NCI-H1417 treated with DMSO at 0.1 percent for 48 hours (cell line): ENCODE data around the gene RIN1.
"Not testable (repeated sequence)": the region's sequence is repeated elsewhere in the genome, so short reads cannot be mapped to it uniquely, and the experiment has no call there.

Experiments used
- DNase-seq: peaks from one replicate; lab custom pipeline; 2025; lab: John Stamatoyannopoulos, UW

RIN1 gene

DNA sequence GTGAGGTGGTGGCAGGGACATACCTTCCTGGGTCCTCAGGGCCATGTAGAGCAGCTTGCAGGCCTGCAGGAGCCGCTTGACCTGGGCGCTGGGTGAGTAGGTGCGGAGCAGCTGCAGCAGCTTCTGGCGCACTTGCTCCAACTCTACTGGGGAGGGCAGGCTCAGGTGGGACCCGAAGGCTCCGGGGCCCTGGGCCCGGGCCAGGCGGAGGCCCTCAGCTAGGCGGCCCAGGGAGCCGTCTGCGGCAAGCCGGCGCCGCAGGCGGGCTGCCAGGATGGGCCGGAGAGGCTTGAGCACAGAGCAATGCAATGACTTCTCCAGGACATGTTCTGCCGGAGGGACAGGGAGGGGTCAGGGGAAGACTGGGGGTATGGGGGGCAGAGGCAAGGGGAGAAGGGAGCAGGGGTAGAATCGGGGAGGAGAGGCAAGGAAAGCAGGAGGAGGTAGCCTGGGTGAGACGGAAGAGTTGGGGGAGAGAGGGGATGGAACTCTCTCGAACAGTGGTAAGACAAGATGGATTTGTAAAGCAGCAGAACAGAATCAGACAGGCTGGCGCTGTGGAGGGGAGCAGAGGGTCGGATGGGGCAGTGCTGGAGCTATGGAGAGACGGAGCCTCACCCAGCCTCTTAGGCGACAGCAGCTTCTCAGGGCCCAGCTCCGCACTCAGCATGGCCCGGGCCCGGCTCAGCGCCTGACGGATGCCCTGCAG is 2.2 kb downstream of the RIN1 start:
- DNase-seq: no peak

- no peak for DNase-seq
These were observed 2.9 kb downstream of the RIN1 start for GRCh38 chr11:66333220-66333877.

GRCh38 chr11:66332371-66333219 is 3.6 kb downstream of the RIN1 start:
- no peak for DNase-seq

DNA sequence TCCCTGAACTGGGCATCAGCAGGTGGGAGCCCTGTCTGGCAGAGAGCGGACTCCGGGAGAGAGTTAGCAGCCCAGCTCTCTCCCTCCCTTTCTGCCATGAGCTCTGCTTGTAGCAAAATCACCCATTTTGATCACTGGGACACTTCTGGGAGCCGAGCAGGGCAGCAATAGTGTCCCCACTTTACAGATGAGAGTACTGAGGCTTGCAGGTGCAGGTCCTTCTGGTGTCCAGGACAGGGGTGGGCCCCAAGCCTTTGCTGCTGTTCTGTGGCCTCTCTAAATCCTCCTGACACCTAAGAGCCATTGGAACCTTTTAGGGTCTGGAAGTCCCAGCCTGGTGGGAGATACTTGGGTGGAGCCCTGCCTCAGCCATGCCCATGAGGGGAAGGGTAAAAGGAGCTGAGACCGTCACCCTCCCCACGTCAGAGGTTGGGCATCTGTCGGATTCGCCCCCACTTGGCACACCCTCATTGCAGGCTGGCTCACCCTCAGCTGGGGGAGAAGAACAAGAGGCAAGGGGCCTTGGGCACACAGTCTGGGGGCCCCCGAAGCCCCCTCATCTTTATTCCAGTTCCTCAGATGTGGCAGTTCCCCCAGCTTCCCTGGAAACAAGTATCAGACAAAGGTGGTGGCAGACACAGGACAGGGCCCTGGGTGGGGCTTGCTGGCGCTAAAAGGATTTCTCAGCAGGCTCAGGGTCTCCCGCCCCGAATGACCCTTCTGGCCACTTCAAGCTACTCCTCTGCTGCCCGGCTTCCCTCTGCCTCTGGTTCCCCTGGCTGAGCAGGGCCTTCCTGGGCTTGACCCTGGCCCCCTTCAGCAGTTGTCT is 4.5 kb downstream of the RIN1 start:
- DNase-seq: no peak

GRCh38 chr11:66330931-66331330 is 5.3 kb downstream of the RIN1 start:
- DNase-seq: no peak

DNA sequence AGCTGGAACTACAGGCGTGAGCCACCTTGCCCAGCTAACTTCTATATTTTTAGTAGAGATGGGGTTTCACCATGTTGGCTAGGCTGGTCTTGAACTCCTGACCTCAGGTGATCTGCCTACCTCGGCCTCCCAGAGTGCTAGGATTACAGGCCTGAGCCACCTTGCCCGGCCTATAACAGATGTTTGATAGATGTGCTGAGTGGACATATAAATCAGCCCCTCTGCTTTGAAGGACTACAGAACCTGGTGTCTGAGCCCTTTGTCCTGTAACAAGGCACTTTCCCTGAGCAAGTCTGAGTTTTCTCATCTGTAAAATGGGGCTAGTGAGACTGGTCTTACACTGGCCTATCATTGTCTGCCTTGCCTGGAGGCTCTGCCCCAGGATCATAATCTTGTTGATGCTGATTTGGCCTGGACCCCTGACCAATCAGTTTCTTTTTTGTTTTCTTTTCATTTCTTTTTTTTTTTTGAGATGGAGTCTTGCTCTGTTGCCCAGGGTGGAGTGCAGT is 7.0 kb downstream of the RIN1 start:
- no peak for DNase-seq

- DNase-seq: no peak
These were observed 7.7 kb downstream of the RIN1 start for GRCh38 chr11:66328302-66329144.

GRCh38 chr11:66328031-66328301 is 8.3 kb downstream of the RIN1 start:
- no peak for DNase-seq

- no peak for DNase-seq
These were observed 8.8 kb downstream of the RIN1 start for GRCh38 chr11:66327171-66328030.

DNA sequence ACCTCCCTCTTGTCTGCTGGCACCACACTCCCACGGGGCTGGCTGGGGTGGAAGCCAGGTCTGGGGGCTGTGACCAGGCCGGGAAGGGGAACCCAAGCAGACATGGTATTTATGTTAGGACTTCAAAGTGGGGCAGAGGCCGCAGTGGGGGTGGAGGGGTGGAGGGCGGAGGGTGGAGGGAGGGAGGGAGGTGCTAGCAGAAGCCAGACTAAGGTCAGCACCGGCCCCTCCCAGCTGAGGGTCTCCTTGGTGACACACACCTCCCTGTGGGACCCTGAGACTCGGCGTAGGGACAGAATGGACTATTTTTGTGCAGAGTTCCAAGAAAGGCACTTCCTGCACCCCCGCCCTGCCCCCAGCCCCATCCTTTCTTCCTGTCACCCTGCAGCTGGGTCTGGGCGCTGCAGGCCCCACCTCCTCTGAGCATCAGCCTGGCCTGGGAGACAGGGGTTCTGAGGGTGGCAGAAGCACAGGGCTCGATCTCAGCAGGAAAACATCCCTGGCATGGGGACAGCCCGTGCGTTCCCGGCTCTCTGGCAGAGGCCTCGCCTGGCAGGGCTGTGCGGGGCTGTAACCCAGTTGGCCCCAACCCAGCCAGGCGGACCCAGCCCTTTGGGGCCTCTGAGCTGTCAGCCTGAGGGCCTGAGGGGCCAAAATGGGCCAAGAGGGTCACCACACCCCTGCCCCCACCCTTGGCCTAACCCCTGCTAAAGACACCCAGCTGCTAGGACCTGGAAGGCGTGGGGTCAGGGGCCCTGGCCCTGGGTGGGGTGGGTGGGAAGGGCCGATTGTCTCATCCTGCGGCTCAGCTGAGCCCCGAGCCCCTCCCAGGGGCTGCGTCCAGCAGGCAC is 9.7 kb downstream of the RIN1 start:
- no peak for DNase-seq

DNA sequence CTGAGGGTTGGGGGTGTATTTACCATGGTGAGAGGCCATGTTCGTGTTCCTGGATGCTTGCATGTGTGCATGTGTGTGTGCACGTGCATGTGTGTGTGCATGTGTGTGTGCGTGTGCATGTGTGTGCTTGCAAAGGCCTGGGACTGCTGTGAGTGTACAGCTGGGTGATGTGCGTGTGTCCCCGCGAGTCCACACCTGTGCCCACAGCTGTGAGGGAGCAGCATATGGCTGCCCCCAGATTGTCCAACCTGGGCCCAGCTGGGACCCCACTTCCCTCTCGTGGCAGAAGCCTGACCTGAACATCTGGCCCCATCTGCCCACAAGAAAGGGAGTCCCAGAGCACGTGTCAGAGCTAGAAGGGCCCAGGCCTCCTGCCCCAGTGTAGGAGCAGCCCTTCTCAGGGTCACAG is 11.0 kb downstream of the RIN1 start:
- DNase-seq: no peak

DNA sequence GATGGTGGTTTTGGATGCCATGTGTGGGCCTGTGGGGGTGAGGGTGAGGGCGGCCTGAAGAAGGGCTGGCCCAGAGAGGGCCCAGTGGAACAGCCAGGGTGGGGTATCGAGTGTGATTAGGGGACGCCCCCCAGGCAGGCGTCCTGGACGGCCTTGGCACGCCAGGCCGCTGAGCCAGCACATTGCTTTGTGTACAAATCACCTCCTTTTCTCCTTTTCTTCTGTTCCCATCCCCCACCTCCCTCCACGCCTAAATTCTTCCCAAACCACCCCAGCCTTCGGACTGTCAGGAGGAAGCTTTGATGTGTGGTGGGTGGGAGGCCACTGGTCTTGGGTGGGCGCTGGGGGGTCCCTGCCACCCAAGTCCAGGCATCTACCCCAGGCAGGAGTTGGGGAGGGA is 11.6 kb downstream of the RIN1 start:
- DNase-seq: no peak

DNA sequence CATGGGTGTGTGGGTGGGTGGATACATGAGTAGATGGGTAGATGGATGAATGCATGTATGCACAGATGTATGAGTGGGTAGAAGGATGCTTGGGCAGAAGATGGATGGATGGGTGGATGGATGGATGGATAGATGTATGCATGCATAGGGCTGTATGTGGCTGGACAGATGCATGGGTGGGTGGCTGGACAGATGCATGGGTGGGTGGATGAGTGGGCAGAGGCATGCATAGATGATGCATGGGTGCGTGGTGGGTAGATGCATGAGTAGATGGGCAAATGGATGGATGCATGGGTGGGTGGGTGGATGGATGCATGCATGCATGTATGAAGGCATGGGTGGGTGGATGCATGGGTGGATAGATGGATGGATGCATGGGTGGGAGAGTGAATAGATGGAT is 12.6 kb downstream of the RIN1 start:
- no peak for DNase-seq

GRCh38 chr11:66322732-66323427 is 13.4 kb downstream of the RIN1 start:
- no peak for DNase-seq

GRCh38 chr11:66321606-66322005 is 14.6 kb downstream of the RIN1 start:
- no peak for DNase-seq

DNA sequence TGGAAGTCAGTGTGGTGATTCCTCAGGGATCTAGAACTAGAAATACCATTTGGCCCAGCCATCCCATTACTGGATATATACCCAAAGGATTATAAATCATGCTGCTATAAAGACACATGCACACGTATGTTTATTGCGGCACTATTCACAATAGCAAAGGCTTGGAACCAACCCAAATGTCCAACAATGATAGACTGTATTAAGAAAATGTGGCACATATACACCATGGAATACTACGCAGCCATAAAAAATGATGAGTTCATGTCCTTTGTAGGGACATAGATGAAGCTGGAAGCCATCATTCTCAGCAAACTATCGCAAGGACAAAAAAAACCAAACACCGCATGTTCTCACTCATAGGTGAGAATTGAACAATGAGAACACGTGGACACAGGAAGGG is 15.5 kb downstream of the RIN1 start:
- not testable (repeated sequence) for DNase-seq

GRCh38 chr11:66320289-66320688 is 15.9 kb downstream of the RIN1 start:
- not testable (repeated sequence) for DNase-seq

DNA sequence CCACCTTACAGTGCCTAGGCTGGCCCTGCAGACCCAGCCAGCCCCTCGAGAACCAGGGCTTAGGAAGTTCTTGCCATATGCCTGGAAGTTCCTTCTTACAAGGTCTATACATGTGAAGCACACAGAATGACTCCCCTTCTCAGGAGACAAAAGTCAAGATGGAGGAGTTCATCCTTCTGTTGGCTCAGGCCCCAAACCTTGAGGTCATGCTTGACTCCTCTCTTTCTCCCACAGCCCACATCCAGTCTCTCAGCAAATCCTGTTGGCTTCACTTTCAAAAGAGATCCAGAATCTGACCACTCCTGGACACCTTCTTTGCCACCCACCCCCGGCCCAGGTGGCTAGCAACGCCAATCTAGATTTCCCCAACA is 17.6 kb downstream of the RIN1 start:
- no peak for DNase-seq
